H1 (cell line): Measurements from ENCODE around the gene CNPY2. TPM values are rescaled to one million over a fixed set of nuclear protein-coding genes. Genes with fewer than 3 reads are reported as not detected.

ENCODE experiments used
- CTCF ChIA-PET: fragments of 300-600 bp; sonication (Branson Sonifier 250); formaldehyde crosslinking; loops from one replicate; lab custom pipeline; 2021; ENCODE audit not compliant: partially characterized antibody; lab: Charles Lee
- POLR2A ChIA-PET: fragments of 300-600 bp; sonication (Branson Sonifier 250); formaldehyde crosslinking; loops from one replicate; lab custom pipeline; 2021; ENCODE audit warnings: inconsistent platforms; ENCODE audit not compliant: partially characterized antibody; lab: Charles Lee
- DNase-seq, 2 experiments: peaks; one replicate each; pipeline versions ENCODE4 v3.0.0 to v3.0.0-alpha.2; 2010 to 2022; ENCODE audit warnings: low spot score in 2 of 2, low read depth in 1 of 2, mixed read lengths in 1 of 2
- FAIRE-seq: peaks from 2 replicates; lab custom pipeline; 2011; peaks lifted over from hg19 to GRCh38; lab: Jason Lieb, UNC
- H2AFZ ChIP-seq: 2 replicates; pipeline ENCODE4 v1.8.1; 2012; ENCODE audit warnings: low read length, inconsistent platforms
- H2AK5ac ChIP-seq: 2 replicates; pipeline ENCODE4 v1.6.1; 2013; ENCODE audit warnings: low read depth, low read length
- H2BK120ac ChIP-seq: replicated peaks from 2 replicates; pipeline ENCODE3; 2013; ENCODE audit warnings: low read depth, low read length, inconsistent platforms
- H2BK12ac ChIP-seq: 2 replicates; pipeline ENCODE4 v1.6.1; 2013; ENCODE audit warnings: low read depth, low read length
- H2BK15ac ChIP-seq: 2 replicates; pipeline ENCODE4 v1.6.1; 2013; ENCODE audit warnings: low read length
- H2BK20ac ChIP-seq: 2 replicates; pipeline ENCODE4 v1.6.1; 2013; ENCODE audit warnings: low read length
- H2BK5ac ChIP-seq: 2 replicates; pipeline ENCODE4 v1.6.1; 2013; ENCODE audit warnings: low read depth, low read length
- H3K14ac ChIP-seq: 2 replicates; pipeline ENCODE4 v1.6.1; 2013; ENCODE audit warnings: inconsistent platforms; ENCODE audit not compliant: insufficient read length
- H3K18ac ChIP-seq: 2 replicates; pipeline ENCODE4 v1.6.1; 2013; ENCODE audit warnings: low read length; ENCODE audit errors: extremely low read depth
- H3K23ac ChIP-seq: 2 replicates; pipeline ENCODE4 v1.6.1; 2013; ENCODE audit warnings: inconsistent platforms; ENCODE audit not compliant: insufficient read length
- H3K23me2 ChIP-seq: 2 replicates; pipeline ENCODE4 v1.6.1; 2013; ENCODE audit warnings: low read depth, low read length
- H3K27ac ChIP-seq: 2 replicates; pipeline ENCODE4 v1.6.1; 2011; ENCODE audit warnings: low read depth, low read length, inconsistent platforms
- H3K27me3 ChIP-seq, 4 experiments: replicated peaks in 1 of 4; 1 replicate in 1 of 4; 2 replicates in 3 of 4; pipeline versions ENCODE4 v1.6.1 to v1.8.1; 2011 to 2013; ENCODE audit warnings: low read length in 3 of 4, mild to moderate bottlenecking in 3 of 4, inconsistent platforms in 2 of 4, mixed read lengths in 2 of 4, moderate library complexity in 1 of 4; ENCODE audit not compliant: control insufficient read depth in 3 of 4, insufficient read depth in 3 of 4; ENCODE audit errors: extremely low read depth in 1 of 4
- H3K36me3 ChIP-seq, 4 experiments: 2 replicates each; pipeline versions ENCODE4 v1.6.1 to v1.8.1; 2011 to 2013; ENCODE audit warnings: mild to moderate bottlenecking in 4 of 4, low read length in 3 of 4, moderate library complexity in 2 of 4, control low read depth in 1 of 4, inconsistent platforms in 1 of 4; ENCODE audit not compliant: insufficient read depth in 4 of 4, control insufficient read depth in 2 of 4
- H3K4ac ChIP-seq: replicated peaks from 2 replicates; pipeline ENCODE3; 2013; ENCODE audit warnings: low read length, low read depth, mixed read lengths, inconsistent platforms; ENCODE audit not compliant: insufficient read length
- H3K4me1 ChIP-seq, 4 experiments: replicated peaks in 1 of 4; 1 replicate in 1 of 4; 2 replicates in 3 of 4; pipeline versions ENCODE4 v1.6.1 to v1.8.1; 2011 to 2013; ENCODE audit warnings: low read length in 3 of 4, inconsistent platforms in 2 of 4, mixed read lengths in 1 of 4; ENCODE audit not compliant: insufficient read depth in 4 of 4, control insufficient read depth in 3 of 4
- H3K4me2 ChIP-seq, 2 experiments: 2 replicates each; pipeline versions ENCODE4 v1.6.1 to v1.8.1; 2011 to 2013; ENCODE audit warnings: low read depth in 2 of 2, low read length in 2 of 2, control low read depth in 1 of 2, inconsistent platforms in 1 of 2, mild to moderate bottlenecking in 1 of 2; ENCODE audit not compliant: insufficient read depth in 1 of 2
- H3K4me3 ChIP-seq, 4 experiments: fragments of 200-600, 300-600 bp in 1 of 4; sonication (generic), shearing (Covaris generic), sonication (Bioruptor Twin) in 1 of 4; 2 replicates each; pipeline versions ENCODE4 v1.5.1 to v1.8.1; 2011 to 2016; ENCODE audit warnings: low read length in 4 of 4, low read depth in 3 of 4, control low read depth in 2 of 4, inconsistent platforms in 2 of 4, mild to moderate bottlenecking in 2 of 4, mixed read lengths in 1 of 4, moderate library complexity in 1 of 4; ENCODE audit not compliant: insufficient read depth in 2 of 4; ENCODE audit errors: extremely low read depth in 1 of 4
- H3K56ac ChIP-seq: replicated peaks from 2 replicates; pipeline ENCODE3; 2013; ENCODE audit warnings: low read depth, mild to moderate bottlenecking, mixed read lengths, low read length, inconsistent platforms; ENCODE audit not compliant: insufficient read length
- H3K79me1 ChIP-seq: 2 replicates; pipeline ENCODE4 v1.6.1; 2013; ENCODE audit warnings: low read depth, low read length, control low read depth
- H3K79me2 ChIP-seq, 2 experiments: 2 replicates each; pipeline versions ENCODE4 v1.6.1 to v1.8.1; 2012 to 2013; ENCODE audit warnings: low read length in 2 of 2, mild to moderate bottlenecking in 2 of 2, inconsistent platforms in 1 of 2; ENCODE audit not compliant: insufficient read depth in 2 of 2, control insufficient read depth in 1 of 2
- H3K9ac ChIP-seq, 4 experiments: replicated peaks in 1 of 4; 1 replicate in 1 of 4; 2 replicates in 3 of 4; pipeline versions ENCODE4 v1.6.1 to v1.8.1; 2011 to 2013; ENCODE audit warnings: low read depth in 3 of 4, low read length in 3 of 4, control low read depth in 2 of 4, mild to moderate bottlenecking in 2 of 4, moderate library complexity in 2 of 4, inconsistent platforms in 1 of 4; ENCODE audit errors: extremely low read depth in 1 of 4
- H3K9me3 ChIP-seq, 2 experiments: 2 replicates each; pipeline versions ENCODE4 v1.6.1 to v1.8.1; 2012 to 2013; ENCODE audit warnings: mild to moderate bottlenecking in 2 of 2, moderate library complexity in 2 of 2, control low read depth in 1 of 2, inconsistent platforms in 1 of 2, low read depth in 1 of 2, low read length in 1 of 2, mixed read lengths in 1 of 2; ENCODE audit not compliant: insufficient read depth in 2 of 2
- H4K20me1 ChIP-seq, 2 experiments: replicated peaks in 1 of 2; 2 replicates each; pipeline versions ENCODE3 to v1.8.1; 2011 to 2013; ENCODE audit warnings: inconsistent platforms in 2 of 2, low read length in 2 of 2, mild to moderate bottlenecking in 1 of 2; ENCODE audit not compliant: insufficient read depth in 2 of 2, control insufficient read depth in 1 of 2
- H4K5ac ChIP-seq: 2 replicates; pipeline ENCODE4 v1.6.1; 2013; ENCODE audit warnings: low read length, low read depth, mixed read lengths, inconsistent platforms; ENCODE audit not compliant: insufficient read length
- H4K8ac ChIP-seq: 2 replicates; pipeline ENCODE4 v1.8.0; 2013; ENCODE audit warnings: mild to moderate bottlenecking, moderate library complexity, low read length, inconsistent platforms; ENCODE audit not compliant: insufficient read depth; ENCODE audit errors: extremely low read depth
- H4K91ac ChIP-seq: replicated peaks from 2 replicates; pipeline ENCODE3; 2013; ENCODE audit warnings: low read length, mixed read lengths, inconsistent platforms; ENCODE audit not compliant: insufficient read length
- CREB1 ChIP-seq: IDR thresholded peaks from 2 replicates; pipeline ENCODE4 v1.6.1; 2012; ENCODE audit warnings: inconsistent platforms
- GABPA ChIP-seq: IDR thresholded peaks from 2 replicates; pipeline ENCODE4 v1.6.1; 2011; ENCODE audit warnings: mild to moderate bottlenecking, low read length, moderate library complexity, borderline replicate concordance; ENCODE audit not compliant: insufficient read depth
- HDAC6 ChIP-seq: IDR thresholded peaks from one replicate; pipeline ENCODE4 v1.7.1; 2012; ENCODE audit warnings: low read depth, mild to moderate bottlenecking, inconsistent platforms, low read length, moderate library complexity
- JUND ChIP-seq: IDR thresholded peaks from 2 replicates; pipeline ENCODE4 v1.6.1; 2011; ENCODE audit warnings: mild to moderate bottlenecking, improper control_type of control experiment, low read length
- KDM4A ChIP-seq: IDR thresholded peaks from one replicate; pipeline ENCODE4 v1.7.1; 2012; ENCODE audit warnings: low read depth, mild to moderate bottlenecking, moderate library complexity, low read length, inconsistent platforms; ENCODE audit not compliant: severe bottlenecking
- NRF1 ChIP-seq: IDR thresholded peaks from 2 replicates; pipeline ENCODE4 v1.6.1; 2011; ENCODE audit warnings: mild to moderate bottlenecking, low read depth, low read length, improper control_type of control experiment
- PHF8 ChIP-seq: fragments of 200-600 bp; sonication (generic); conservative IDR thresholded peaks from 2 replicates; pipeline ENCODE4 v1.7.1; 2012; ENCODE audit warnings: low read depth, mild to moderate bottlenecking, inconsistent platforms, low read length, moderate library complexity
- POLR2AphosphoS5 ChIP-seq: IDR thresholded peaks from 2 replicates; pipeline ENCODE4 v1.6.1; 2011; ENCODE audit warnings: low read depth, low read length
- SP4 ChIP-seq: IDR thresholded peaks from 2 replicates; pipeline ENCODE4 v1.6.1; 2012; ENCODE audit warnings: low read length, inconsistent platforms
- TAF7 ChIP-seq: optimal IDR thresholded peaks from 2 replicates; pipeline ENCODE3; 2011; ENCODE audit warnings: low read depth, mild to moderate bottlenecking, inconsistent platforms, low read length, moderate library complexity, borderline replicate concordance
- YY1 ChIP-seq: IDR thresholded peaks from 2 replicates; pipeline ENCODE4 v1.6.1; 2011; ENCODE audit warnings: low read depth, mild to moderate bottlenecking, low read length
- WGBS, 2 experiments: shearing (Covaris generic) in 1 of 2; methylation state at CpG; one replicate each; pipeline versions ENCODE4 v1.1.6 to v1.1.7; 2013 to 2015; ENCODE audit warnings: low lambda C conversion rate in 2 of 2, mixed read lengths in 2 of 2, inconsistent platforms in 1 of 2, low coverage in 1 of 2, missing lambda C conversion rate in 1 of 2; ENCODE audit not compliant: insufficient replicate concordance in 2 of 2, insufficient coverage in 1 of 2, insufficient read length in 1 of 2; ENCODE audit errors: extremely low coverage in 1 of 2, missing lambda C conversion rate in 1 of 2; 5-methylcytosine and 5-hydroxymethylcytosine counted together
- polyA plus RNA-seq, 7 experiments: library from polyadenylated mRNA; depleted of rRNA in 3 of 7; stranded (reverse) in 5 of 7; unstranded in 2 of 7; fragments of >200 nt in 5 of 7; fragments of 200-250 nt in 2 of 7; gene quantifications; 1 replicate in 5 of 7; 2 replicates in 1 of 7; 4 replicates in 1 of 7; pipeline versions ENCODE4 v1.2.1 to v1.2.3, GENCODE V29; 2011 to 2013; ENCODE audit warnings: missing spikeins in 2 of 7, mixed read lengths in 2 of 7
- total RNA-seq: library from RNA; stranded (reverse); fragmentation: NEBNext Ultra II Directional; extraction: Animal tissue kit (Norgen Biotek cat#: 25700); gene quantifications from 2 replicates; pipeline ENCODE4 v1.2.1, GENCODE V29; 2021
- TF ChIP-seq, protein P1 (sequence below): IDR thresholded peaks from 2 replicates; pipeline ENCODE4 v1.6.1; 2011; ENCODE audit warnings: low read depth, mild to moderate bottlenecking, low read length; ENCODE audit not compliant: insufficient read depth

CNPY2 gene
- total and polyA plus RNA-seq, 2 of the 8 experiments (the other 6 are each of a cell fraction or from before 2014, with no cell fraction given) = 203 to 281 TPM

DNA sequence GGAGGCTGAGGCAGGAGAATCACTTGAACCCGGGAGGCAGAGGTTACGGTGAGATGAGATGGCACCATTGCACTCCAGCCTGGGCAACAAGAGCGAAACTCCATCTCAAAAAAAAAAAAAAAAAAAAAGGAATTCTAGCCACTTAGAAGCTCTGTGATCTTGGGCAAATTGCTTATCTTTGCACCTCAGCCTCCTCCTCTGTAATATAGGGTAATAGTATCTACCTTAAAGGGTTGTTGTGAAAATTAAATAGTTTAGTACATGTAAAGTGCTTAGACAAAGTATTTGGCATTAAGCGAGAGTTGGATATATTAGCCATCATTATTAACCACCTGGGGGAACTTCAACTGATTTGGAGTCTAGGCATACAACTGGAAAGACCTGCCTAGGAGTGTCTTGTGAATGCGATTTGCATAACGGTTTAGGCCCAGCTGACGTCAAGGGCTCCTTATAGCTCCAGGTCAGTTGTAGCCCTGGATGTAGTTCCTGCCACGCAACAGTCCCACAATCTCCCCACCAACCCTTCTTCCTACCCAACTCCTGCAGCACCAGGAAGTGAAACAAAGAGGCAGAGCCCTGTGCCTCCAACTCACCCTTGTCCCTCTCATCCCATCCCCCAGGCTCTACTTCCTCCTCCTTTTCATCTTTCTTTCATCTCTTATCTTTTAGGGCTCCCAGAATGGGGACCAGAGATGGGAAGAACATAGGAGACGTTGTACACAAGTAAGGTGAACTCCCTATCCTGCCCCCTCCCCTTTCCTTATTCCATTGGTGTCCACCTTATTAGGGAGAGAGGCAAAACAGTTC lies 20.8 kb upstream of the CNPY2 start:
- 93% methylated on average over 9 of the region's 9 CpGs; no CpG with 5 or more reads in 1 of the 2 experiments for WGBS, 2 experiments
- Histone ChIP-seq H3K18ac (no peak overlapping the region), H3K9ac (no peak overlapping the region), H3K14ac (no peak overlapping the region), H3K36me3 (no peaks in the 10 kb centered on the region), H3K23ac (no peak overlapping the region), H4K8ac (no peak overlapping the region), H2BK12ac (peak overlapping the region; percentile 3; the same call in 1 of the 2 replicates), H3K79me2 (no peaks in the 10 kb centered on the region), H4K20me1 (no peaks in the 10 kb centered on the region), H3K4ac (no peak overlapping the region), H3K27ac (no peak overlapping the region), H2AFZ (no peak overlapping the region), H2AK5ac (no peak overlapping the region), H3K9me3 (no peaks in the 10 kb centered on the region), H2BK20ac (no peak overlapping the region), H3K4me2 (no peak overlapping the region), H3K23me2 (peaks cover 7% of the 10 kb centered on the region; the same call in 1 of the 2 replicates), H2BK120ac (no peak overlapping the region), H2BK15ac (no peak overlapping the region; the same call in 1 of the 2 replicates), H3K56ac (no peak overlapping the region), H4K5ac (no peak overlapping the region), H2BK5ac (peak overlapping the region; percentile 55; the same call in 1 of the 2 replicates), H3K4me3 (no peak overlapping the region), H3K79me1 (no peaks in the 10 kb centered on the region), H3K4me1 (peaks cover 9 to 26% (median 16%) of the 10 kb centered on the region in 4 experiments), H3K27me3 (no peaks in the 10 kb centered on the region), H4K91ac (peak overlapping the region; percentile 22)
- ChIA-PET POLR2A (interaction anchor here (0.8 to 7.2 kb wide), 8 partner anchors 16 to 126 kb away, joined by 3 to 55 read pairs (median 4); partner anchors contain the start of genes ANKRD52, CNPY2 and STAT2), CTCF (interaction anchor here (0.6 to 7.2 kb wide), 9 partner anchors 10 to 165 kb away, joined by 3 to 38 read pairs (median 3); partner anchors contain the start of gene CNPY2)
- FAIRE-seq (no peak), DNase-seq (no peak)
- no peak for TF ChIP-seq CREB1
- TF ChIP-seq, protein P1, sequence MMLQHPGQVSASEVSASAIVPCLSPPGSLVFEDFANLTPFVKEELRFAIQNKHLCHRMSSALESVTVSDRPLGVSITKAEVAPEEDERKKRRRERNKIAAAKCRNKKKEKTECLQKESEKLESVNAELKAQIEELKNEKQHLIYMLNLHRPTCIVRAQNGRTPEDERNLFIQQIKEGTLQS = no peak
- no peak for TF ChIP-seq KDM4A
- no peak for TF ChIP-seq NRF1
- no peak for TF ChIP-seq PHF8
- no peak for TF ChIP-seq HDAC6
- no peak for TF ChIP-seq TAF7
- no peak for TF ChIP-seq JUND
- TF ChIP-seq GABPA = no peak
- no peak for TF ChIP-seq SP4
- TF ChIP-seq YY1 = no peak
- no peak for TF ChIP-seq POLR2AphosphoS5
